GM23248 (cell line): Measurements from ENCODE around the gene TCF7L2.

ENCODE experiments used
- EZH2 ChIP-seq: fragments of 200-600 bp; sonication (generic); IDR thresholded peaks from 2 replicates; pipeline ENCODE4 v1.6.1; 2018; ENCODE audit warnings: antibody characterized with exemption, mild to moderate bottlenecking; ENCODE audit not compliant: insufficient read depth, poor library complexity, severe bottlenecking
- EZH2phosphoT487 ChIP-seq: fragments of 200-600 bp; sonication (generic); IDR thresholded peaks from 2 replicates; pipeline ENCODE4 v1.6.1; 2018; ENCODE audit warnings: antibody characterized with exemption, moderate library complexity, mild to moderate bottlenecking, low read depth; ENCODE audit not compliant: insufficient read depth

GRCh38 chr10:113045147-113046055, 95.4 kb downstream of the TCF7L2 start:
- no peak for TF ChIP-seq EZH2
- TF ChIP-seq EZH2phosphoT487, result no peak
